Muscle layer of duodenum (tissue), 2 donors: ENCODE results near the gene ASMTL.
A peak's percentile ranks its signal among the peaks of the same experiment; 100 is the strongest.
"Not testable (repeated sequence)": the region's sequence is repeated elsewhere in the genome, so short reads cannot be mapped to it uniquely, and the experiment has no call there.

ENCODE experiments used
- H3K27ac ChIP-seq: one replicate; pipeline ENCODE4 v1.7.0; 2013; ENCODE audit warnings: mild to moderate bottlenecking, low read length
- H3K27me3 ChIP-seq: one replicate; pipeline ENCODE4 v1.7.0; 2013; ENCODE audit warnings: low read depth, mild to moderate bottlenecking, control low read depth, low read length
- H3K36me3 ChIP-seq, 2 donors: one replicate each; pipeline ENCODE4 v1.7.0; 2013; ENCODE audit warnings: low read length in 2 of 2, control low read depth in 1 of 2, mild to moderate bottlenecking in 1 of 2; ENCODE audit not compliant: insufficient read depth in 2 of 2, control insufficient read depth in 1 of 2
- H3K4me1 ChIP-seq, 2 donors: one replicate each; pipeline ENCODE4 v1.7.0; 2013; ENCODE audit warnings: low read length in 2 of 2, mild to moderate bottlenecking in 2 of 2, control low read depth in 1 of 2, moderate library complexity in 1 of 2; ENCODE audit not compliant: insufficient read depth in 2 of 2, control insufficient read depth in 1 of 2
- H3K4me3 ChIP-seq, 2 donors: one replicate each; pipeline ENCODE4 v1.7.0; 2013; ENCODE audit warnings: low read length in 2 of 2, low read depth in 1 of 2, mild to moderate bottlenecking in 1 of 2
- H3K9me3 ChIP-seq, 2 donors: one replicate each; pipeline ENCODE4 v1.7.0; 2013; ENCODE audit warnings: low read length in 2 of 2, control low read depth in 1 of 2, mild to moderate bottlenecking in 1 of 2; ENCODE audit not compliant: control insufficient read depth in 1 of 2
- donor health status: healthy.

The ASMTL gene, protein sequence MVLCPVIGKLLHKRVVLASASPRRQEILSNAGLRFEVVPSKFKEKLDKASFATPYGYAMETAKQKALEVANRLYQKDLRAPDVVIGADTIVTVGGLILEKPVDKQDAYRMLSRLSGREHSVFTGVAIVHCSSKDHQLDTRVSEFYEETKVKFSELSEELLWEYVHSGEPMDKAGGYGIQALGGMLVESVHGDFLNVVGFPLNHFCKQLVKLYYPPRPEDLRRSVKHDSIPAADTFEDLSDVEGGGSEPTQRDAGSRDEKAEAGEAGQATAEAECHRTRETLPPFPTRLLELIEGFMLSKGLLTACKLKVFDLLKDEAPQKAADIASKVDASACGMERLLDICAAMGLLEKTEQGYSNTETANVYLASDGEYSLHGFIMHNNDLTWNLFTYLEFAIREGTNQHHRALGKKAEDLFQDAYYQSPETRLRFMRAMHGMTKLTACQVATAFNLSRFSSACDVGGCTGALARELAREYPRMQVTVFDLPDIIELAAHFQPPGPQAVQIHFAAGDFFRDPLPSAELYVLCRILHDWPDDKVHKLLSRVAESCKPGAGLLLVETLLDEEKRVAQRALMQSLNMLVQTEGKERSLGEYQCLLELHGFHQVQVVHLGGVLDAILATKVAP

GRCh38 chrX:1452516-1453394, at the start of gene ASMTL:
Gene ASMTL (minus strand): TSS chrX:1452909. CDS start chrX:1452840, 69 bp downstream.
- Histone ChIP-seq H3K27ac (no peak within 1 kb of the TSS), H3K27me3 (no peaks in the 10 kb centered on the region), H3K9me3 (no peaks in the 10 kb centered on the region), H3K4me3 (peak within 1 kb of the TSS; percentile 81 to 97), H3K4me1 (peaks cover 0 to 25% of the 10 kb centered on the region in 2 donors), H3K36me3 (no peaks in the 10 kb centered on the region)

GRCh38 chrX:1502241-1502640, 49.5 kb upstream of the ASMTL start:
- no peaks in the 10 kb centered on the region for H3K9me3 ChIP-seq
- no peaks in the 10 kb centered on the region for H3K36me3 ChIP-seq
- no peak overlapping the region for H3K27ac ChIP-seq
- no peaks in the 10 kb centered on the region for H3K27me3 ChIP-seq
- no peaks in the 10 kb centered on the region for H3K4me1 ChIP-seq
- H3K4me3 ChIP-seq: no peak overlapping the region

DNA sequence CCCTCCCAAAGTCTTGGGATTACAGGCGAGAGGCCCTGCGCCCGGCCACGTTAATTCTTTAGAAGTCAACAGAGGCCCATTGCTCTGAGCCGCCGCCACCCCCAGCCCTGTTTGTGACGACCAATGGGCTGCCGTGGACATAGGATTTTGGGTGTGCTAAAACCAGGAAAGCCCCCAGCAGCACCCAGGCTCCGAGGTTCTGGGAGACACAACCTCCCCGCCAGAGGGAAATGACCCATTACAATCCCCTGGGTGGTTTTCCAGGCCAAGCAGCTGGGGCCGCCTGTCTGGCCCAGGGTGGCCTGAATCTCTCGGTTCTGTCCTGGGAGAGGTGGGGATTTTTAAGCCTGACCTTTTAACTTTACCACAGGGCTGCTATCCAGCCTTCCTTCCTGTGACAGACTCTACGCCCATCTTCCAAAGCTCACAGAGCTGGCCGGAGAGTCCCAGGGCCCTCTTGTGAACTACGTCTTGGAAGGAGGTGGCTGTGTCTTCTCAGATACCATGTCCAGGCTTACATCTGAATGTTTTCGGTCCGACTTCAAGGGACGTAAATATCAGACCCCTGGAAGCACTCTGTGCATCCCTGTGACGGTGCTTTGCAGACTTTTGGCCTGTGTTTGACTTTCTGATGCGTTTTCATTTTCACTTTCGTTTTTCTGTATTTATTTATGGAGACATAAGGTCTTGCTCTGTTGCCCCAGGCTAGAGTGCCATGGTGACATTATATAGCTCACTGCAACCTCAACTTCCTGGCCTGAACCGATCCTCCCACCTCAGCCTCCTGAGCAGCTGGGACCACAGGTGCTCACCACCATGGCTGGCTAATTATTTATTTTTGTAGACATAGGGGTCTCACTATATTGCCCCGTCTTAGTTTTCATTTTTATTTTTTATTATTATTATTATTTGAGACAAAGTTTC, 48.3 kb upstream of the ASMTL start:
- Histone ChIP-seq H3K9me3 (no peaks in the 10 kb centered on the region), H3K4me3 (peak overlapping the region in 1 of 2 donors; percentile 6), H3K36me3 (no peaks in the 10 kb centered on the region), H3K4me1 (no peaks in the 10 kb centered on the region), H3K27ac (peak overlapping the region; percentile 54), H3K27me3 (no peaks in the 10 kb centered on the region)

DNA sequence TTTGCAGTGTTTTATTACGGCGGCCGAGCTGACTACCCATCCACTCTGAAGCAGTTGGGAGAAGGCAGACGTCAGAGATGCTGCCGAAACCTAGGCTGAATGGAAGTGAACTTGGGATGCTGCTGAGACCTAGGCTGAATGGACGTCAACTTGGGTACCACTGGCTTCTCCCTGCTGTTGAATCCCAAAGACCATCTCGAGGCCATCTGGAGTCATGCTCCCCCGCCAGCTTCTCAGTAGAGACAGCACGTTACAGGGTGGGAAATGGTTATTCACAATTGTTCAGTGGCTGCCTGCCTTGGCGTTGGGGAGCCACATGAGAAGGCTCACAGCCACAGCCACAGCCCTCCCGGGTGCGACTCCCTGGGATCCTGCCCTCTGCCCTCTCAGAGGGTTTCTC, 43.4 kb upstream of the ASMTL start:
- Histone ChIP-seq H3K9me3 (no peaks in the 10 kb centered on the region), H3K36me3 (no peaks in the 10 kb centered on the region), H3K27ac (no peak overlapping the region), H3K27me3 (no peaks in the 10 kb centered on the region), H3K4me3 (no peak overlapping the region), H3K4me1 (peaks cover 0 to 11% of the 10 kb centered on the region in 2 donors)

- Histone ChIP-seq H3K36me3 (no peaks in the 10 kb centered on the region), H3K4me1 (peaks cover 0 to 11% of the 10 kb centered on the region in 2 donors), H3K27ac (no peak overlapping the region), H3K27me3 (no peaks in the 10 kb centered on the region), H3K4me3 (no peak overlapping the region), H3K9me3 (no peaks in the 10 kb centered on the region)
These were observed 41.3 kb upstream of the ASMTL start for GRCh38 chrX:1493877-1494510.

- no peak overlapping the region for H3K27ac ChIP-seq
These were observed 40.7 kb upstream of the ASMTL start for GRCh38 chrX:1493412-1493811.

GRCh38 chrX:1492421-1493012, 39.8 kb upstream of the ASMTL start:
- H3K9me3 ChIP-seq: no peaks in the 10 kb centered on the region
- H3K27ac ChIP-seq: no peak overlapping the region
- H3K4me1 ChIP-seq: peaks cover 0 to 11% of the 10 kb centered on the region in 2 donors
- no peak overlapping the region for H3K4me3 ChIP-seq
- H3K27me3 ChIP-seq: no peaks in the 10 kb centered on the region
- no peaks in the 10 kb centered on the region for H3K36me3 ChIP-seq

More at GRCh38 chrX:1493412-1493811, 40.7 kb upstream of the ASMTL start:
- H3K36me3 ChIP-seq: no peaks in the 10 kb centered on the region
- peaks cover 0 to 11% of the 10 kb centered on the region in 2 donors for H3K4me1 ChIP-seq
- no peaks in the 10 kb centered on the region for H3K9me3 ChIP-seq
- H3K27me3 ChIP-seq: no peaks in the 10 kb centered on the region
- H3K4me3 ChIP-seq: no peak overlapping the region

- H3K4me3 ChIP-seq: no peak overlapping the region
- H3K9me3 ChIP-seq: no peaks in the 10 kb centered on the region
- no peak overlapping the region for H3K27ac ChIP-seq
- H3K4me1 ChIP-seq: peaks cover 0 to 11% of the 10 kb centered on the region in 2 donors
- H3K27me3 ChIP-seq: no peaks in the 10 kb centered on the region
- no peaks in the 10 kb centered on the region for H3K36me3 ChIP-seq
These were observed 39.2 kb upstream of the ASMTL start for GRCh38 chrX:1491851-1492349.

DNA sequence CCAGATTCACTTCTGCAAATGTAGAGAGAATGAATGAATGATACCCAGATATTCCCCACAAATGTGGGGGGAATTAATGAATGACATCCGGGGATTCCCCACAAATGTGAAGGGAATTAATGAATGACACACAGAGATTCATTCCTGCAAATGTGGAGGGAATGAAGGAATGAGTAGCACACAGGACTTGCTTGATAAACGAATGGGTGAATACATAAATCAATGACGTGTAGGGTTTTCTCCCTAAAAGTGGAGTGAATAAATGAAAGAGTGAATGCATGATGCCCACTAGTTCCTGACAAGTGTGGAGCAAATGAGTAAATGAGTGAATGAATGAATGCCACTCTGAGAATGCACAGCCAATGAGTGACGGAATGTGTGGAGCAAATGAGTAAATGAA, 38.5 kb upstream of the ASMTL start:
- H3K27me3 ChIP-seq, H3K9me3 ChIP-seq, H3K36me3 ChIP-seq, H3K4me3 ChIP-seq, H3K27ac ChIP-seq: not testable (repeated sequence)
- peaks cover 0 to 11% of the 10 kb centered on the region in 2 donors for H3K4me1 ChIP-seq

- peaks cover 0 to 11% of the 10 kb centered on the region in 2 donors for H3K4me1 ChIP-seq
- not testable (repeated sequence) for H3K4me3 ChIP-seq, H3K27me3 ChIP-seq, H3K36me3 ChIP-seq, H3K9me3 ChIP-seq, H3K27ac ChIP-seq
These were observed 38.0 kb upstream of the ASMTL start for GRCh38 chrX:1490723-1491122.
